Smooth muscle cell (in vitro differentiated cells): ENCODE measurements around the gene SLC25A43. TPM values are rescaled to one million over a fixed set of nuclear protein-coding genes. Genes with fewer than 3 reads are reported as not detected.
A peak's percentile ranks its signal among the peaks of the same experiment; 100 is the strongest.
"Not testable (repeated sequence)": the region's sequence is repeated elsewhere in the genome, so short reads cannot be mapped to it uniquely, and the experiment has no call there.

Source experiments
- DNase-seq: peaks from one replicate; lab custom pipeline; 2025; ENCODE audit not compliant: unreplicated experiment; lab: John Stamatoyannopoulos, UW
- H2AFZ ChIP-seq: fragments of 200-600 bp; sonication (generic); 2 replicates; pipeline ENCODE4 v1.6.0; 2016; ENCODE audit warnings: antibody characterized with exemption, low read depth, mild to moderate bottlenecking
- H3F3A ChIP-seq: fragments of 200-600 bp; sonication (generic); 2 replicates; pipeline ENCODE4 v1.6.0; 2017; ENCODE audit warnings: antibody characterized with exemption, low read depth
- H3K27ac ChIP-seq: fragments of 200-600 bp; sonication (generic); 2 replicates; pipeline ENCODE4 v1.5.1; 2016; ENCODE audit warnings: low read depth, mild to moderate bottlenecking
- H3K27me3 ChIP-seq: fragments of 200-600 bp; sonication (generic); 2 replicates; pipeline ENCODE4 v1.6.1; 2016; ENCODE audit warnings: low read depth, mild to moderate bottlenecking
- H3K36me3 ChIP-seq: fragments of 200-600 bp; sonication (generic); 2 replicates; pipeline ENCODE4 v1.5.1; 2016; ENCODE audit warnings: low read depth
- H3K4me1 ChIP-seq: fragments of 200-600 bp; sonication (generic); 2 replicates; pipeline ENCODE4 v1.5.1; 2016; ENCODE audit warnings: low read depth
- H3K4me2 ChIP-seq: fragments of 200-600 bp; sonication (generic); 2 replicates; pipeline ENCODE4 v1.6.0; 2016; ENCODE audit warnings: mild to moderate bottlenecking
- H3K4me3 ChIP-seq: fragments of 200-600 bp; sonication (generic); 2 replicates; pipeline ENCODE4 v1.5.1; 2016; ENCODE audit warnings: mild to moderate bottlenecking
- H3K79me2 ChIP-seq: fragments of 200-600 bp; sonication (generic); 2 replicates; pipeline ENCODE4 v1.6.0; 2016; ENCODE audit warnings: low read depth, mild to moderate bottlenecking
- H3K9ac ChIP-seq: fragments of 200-600 bp; sonication (generic); 2 replicates; pipeline ENCODE4 v1.6.0; 2016; ENCODE audit warnings: low read depth
- H3K9me3 ChIP-seq: fragments of 200-600 bp; sonication (generic); replicated peaks from 2 replicates; pipeline ENCODE4 v1.5.1; 2016; ENCODE audit warnings: low read depth
- H4K20me1 ChIP-seq: fragments of 200-600 bp; sonication (generic); 2 replicates; pipeline ENCODE4 v1.6.0; 2016; ENCODE audit warnings: low read depth
- CTCF ChIP-seq: fragments of 200-600 bp; sonication (generic); IDR thresholded peaks from 2 replicates; pipeline ENCODE4 v1.5.1; 2017; ENCODE audit warnings: borderline replicate concordance, mild to moderate bottlenecking, antibody characterized with exemption; ENCODE audit not compliant: insufficient read depth, poor library complexity, severe bottlenecking
- WGBS: methylation state at CpG from one replicate; pipeline ENCODE4 v1.1.7; 2016; ENCODE audit warnings: low lambda C conversion rate; 5-methylcytosine and 5-hydroxymethylcytosine counted together
- polyA plus RNA-seq: library from polyadenylated mRNA; unstranded; fragments of >200 nt; fragmentation: Nextera tagmentation; extraction: Ambion mirVana; gene quantifications from 2 replicates; pipeline ENCODE4 v1.2.1, GENCODE V29; 2016
- total RNA-seq: library from RNA; depleted of rRNA; stranded (reverse); fragments of >200 nt; gene quantifications from 2 replicates; pipeline ENCODE4 v1.2.3, GENCODE V29; 2014

The SLC25A43 gene
- total and polyA plus RNA-seq, 2 experiments from 2014 or later, result 15.4 to 15.6 TPM

- TF ChIP-seq CTCF, result peak; percentile 43
- Histone ChIP-seq H3K36me3 (no peaks in the 10 kb centered on the region), H3K4me3 (peak overlapping the region; percentile 40), H3K27me3 (no peaks in the 10 kb centered on the region), H2AFZ (peak overlapping the region; percentile 15), H3K27ac (no peak overlapping the region), H3F3A (no peaks in the 10 kb centered on the region), H3K79me2 (no peaks in the 10 kb centered on the region), H3K9me3 (no peaks in the 10 kb centered on the region), H3K4me1 (no peaks in the 10 kb centered on the region), H3K9ac (no peak overlapping the region), H4K20me1 (no peaks in the 10 kb centered on the region), H3K4me2 (peak overlapping the region; percentile 82)
- DNase-seq, result peak; percentile 5
- WGBS, result 48% methylated on average over 48 of the region's 48 CpGs
These were observed 83.6 kb downstream of the SLC25A43 start for GRCh38 chrX:119482481-119483480.

- H3K27me3 ChIP-seq, result no peaks in the 10 kb centered on the region
- DNase-seq, result no peak
- no peaks in the 10 kb centered on the region for H3K4me1 ChIP-seq
- H3K27ac ChIP-seq, result no peak overlapping the region
- H3K9me3 ChIP-seq, result no peaks in the 10 kb centered on the region
- no peaks in the 10 kb centered on the region for H4K20me1 ChIP-seq
- H3K9ac ChIP-seq, result no peak overlapping the region
- H3F3A ChIP-seq, result no peaks in the 10 kb centered on the region
- H2AFZ ChIP-seq, result no peak overlapping the region
- no peaks in the 10 kb centered on the region for H3K36me3 ChIP-seq
- 62% methylated on average over 11 of the region's 11 CpGs for WGBS
- no peak for TF ChIP-seq CTCF
- H3K79me2 ChIP-seq, result no peaks in the 10 kb centered on the region
- H3K4me2 ChIP-seq, result no peak overlapping the region
- H3K4me3 ChIP-seq, result no peak overlapping the region
These were observed 87.6 kb downstream of the SLC25A43 start for GRCh38 chrX:119486745-119487144.

GRCh38 chrX:119487766-119488165 lies 88.6 kb downstream of the SLC25A43 start:
- not testable (repeated sequence) for H3K36me3 ChIP-seq
- 95% methylated on average over 22 of the region's 24 CpGs for WGBS

GRCh38 chrX:119488749-119489148 lies 89.6 kb downstream of the SLC25A43 start:
- Histone ChIP-seq H3K4me3 (no peak overlapping the region), H3F3A (no peaks in the 10 kb centered on the region), H3K4me1 (no peaks in the 10 kb centered on the region), H3K27me3 (no peaks in the 10 kb centered on the region), H3K27ac (no peak overlapping the region), H3K36me3 (no peaks in the 10 kb centered on the region), H3K9ac (no peak overlapping the region), H3K79me2 (no peaks in the 10 kb centered on the region), H3K4me2 (no peak overlapping the region), H2AFZ (no peak overlapping the region), H4K20me1 (no peaks in the 10 kb centered on the region), H3K9me3 (no peaks in the 10 kb centered on the region)
- 49% methylated on average over 8 of the region's 8 CpGs for WGBS
- DNase-seq, result no peak
- peak; percentile 55 for TF ChIP-seq CTCF

More at GRCh38 chrX:119487766-119488165, 88.6 kb downstream of the SLC25A43 start:
- H3K79me2 ChIP-seq, H3K9ac ChIP-seq, H3F3A ChIP-seq, H3K9me3 ChIP-seq, DNase-seq, H3K27ac ChIP-seq, H4K20me1 ChIP-seq, H3K4me2 ChIP-seq, H3K4me1 ChIP-seq, H2AFZ ChIP-seq, H3K4me3 ChIP-seq, H3K27me3 ChIP-seq: not testable (repeated sequence)
